Epithelial cell of proximal tubule (primary cell): ENCODE data around the gene NAPB. TPM values are rescaled to one million over a fixed set of nuclear protein-coding genes. Genes with fewer than 3 reads are reported as not detected.

ENCODE experiments used
- DNase-seq: peaks from one replicate; pipeline ENCODE4 v3.0.0-alpha.2; 2011; ENCODE audit warnings: low read depth
- H3K4me3 ChIP-seq: 2 replicates; pipeline ENCODE4 v1.5.1; 2011; ENCODE audit warnings: low read depth, mild to moderate bottlenecking, low read length
- total RNA-seq: library from RNA; depleted of rRNA; stranded (reverse); fragments of >200 nt; gene quantifications from 2 replicates; pipeline ENCODE4 v1.2.3, GENCODE V29; 2015
- TF ChIP-seq, protein P1 (sequence below): conservative IDR thresholded peaks from 2 replicates; pipeline ENCODE4 v1.5.1; 2012; ENCODE audit warnings: low read depth, mild to moderate bottlenecking, low read length

NAPB gene
- total RNA-seq, 1 donor from 2014 or later, result 3.3 TPM

DNA sequence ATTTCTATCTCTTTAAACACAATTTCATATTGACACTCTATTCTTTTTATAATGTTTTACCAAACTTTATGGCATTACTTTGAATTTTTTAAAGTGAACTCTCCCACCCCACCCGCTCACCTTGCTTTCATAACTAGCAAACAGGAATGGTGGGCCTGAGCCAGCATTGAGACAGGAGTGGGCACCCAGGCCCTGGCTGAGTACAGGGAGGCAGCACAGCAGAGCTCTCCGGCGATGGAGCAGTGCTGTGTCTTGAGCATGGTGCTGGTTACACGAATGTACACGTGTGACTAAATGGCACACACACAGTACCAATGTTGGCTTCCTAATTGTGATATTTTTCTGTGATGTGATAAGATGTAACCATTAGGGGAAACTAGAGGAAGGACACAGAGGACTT is 26.9 kb upstream of the NAPB start:
- H3K4me3 ChIP-seq, result no peak overlapping the region

DNA sequence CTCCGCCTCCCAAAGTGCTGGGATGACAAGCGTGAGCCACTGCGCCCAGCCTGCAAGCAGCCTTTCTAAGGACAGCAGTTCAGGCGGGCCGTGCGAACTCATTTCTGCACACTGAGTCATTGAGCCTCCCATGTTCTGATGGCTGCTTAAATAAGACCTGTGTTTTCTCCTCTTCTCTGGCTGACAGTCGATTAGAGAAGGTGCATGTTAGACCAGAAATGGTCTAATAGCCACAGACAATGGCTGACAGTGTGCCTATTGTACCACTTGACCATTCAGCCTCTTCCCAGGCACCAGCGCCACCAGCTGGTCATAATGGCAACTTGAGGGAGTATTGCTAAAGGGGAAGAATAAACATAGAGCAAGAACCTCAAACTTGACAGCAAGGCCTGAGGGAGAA is 25.2 kb upstream of the NAPB start:
- peak; percentile 31 for DNase-seq
- no peak overlapping the region for H3K4me3 ChIP-seq
- TF ChIP-seq, protein P1, sequence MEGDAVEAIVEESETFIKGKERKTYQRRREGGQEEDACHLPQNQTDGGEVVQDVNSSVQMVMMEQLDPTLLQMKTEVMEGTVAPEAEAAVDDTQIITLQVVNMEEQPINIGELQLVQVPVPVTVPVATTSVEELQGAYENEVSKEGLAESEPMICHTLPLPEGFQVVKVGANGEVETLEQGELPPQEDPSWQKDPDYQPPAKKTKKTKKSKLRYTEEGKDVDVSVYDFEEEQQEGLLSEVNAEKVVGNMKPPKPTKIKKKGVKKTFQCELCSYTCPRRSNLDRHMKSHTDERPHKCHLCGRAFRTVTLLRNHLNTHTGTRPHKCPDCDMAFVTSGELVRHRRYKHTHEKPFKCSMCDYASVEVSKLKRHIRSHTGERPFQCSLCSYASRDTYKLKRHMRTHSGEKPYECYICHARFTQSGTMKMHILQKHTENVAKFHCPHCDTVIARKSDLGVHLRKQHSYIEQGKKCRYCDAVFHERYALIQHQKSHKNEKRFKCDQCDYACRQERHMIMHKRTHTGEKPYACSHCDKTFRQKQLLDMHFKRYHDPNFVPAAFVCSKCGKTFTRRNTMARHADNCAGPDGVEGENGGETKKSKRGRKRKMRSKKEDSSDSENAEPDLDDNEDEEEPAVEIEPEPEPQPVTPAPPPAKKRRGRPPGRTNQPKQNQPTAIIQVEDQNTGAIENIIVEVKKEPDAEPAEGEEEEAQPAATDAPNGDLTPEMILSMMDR, result peak; percentile 70

More for the DNA sequence above, 26.9 kb upstream of the NAPB start:
- TF ChIP-seq, protein P1, result no peak
- DNase-seq, result no peak

DNA sequence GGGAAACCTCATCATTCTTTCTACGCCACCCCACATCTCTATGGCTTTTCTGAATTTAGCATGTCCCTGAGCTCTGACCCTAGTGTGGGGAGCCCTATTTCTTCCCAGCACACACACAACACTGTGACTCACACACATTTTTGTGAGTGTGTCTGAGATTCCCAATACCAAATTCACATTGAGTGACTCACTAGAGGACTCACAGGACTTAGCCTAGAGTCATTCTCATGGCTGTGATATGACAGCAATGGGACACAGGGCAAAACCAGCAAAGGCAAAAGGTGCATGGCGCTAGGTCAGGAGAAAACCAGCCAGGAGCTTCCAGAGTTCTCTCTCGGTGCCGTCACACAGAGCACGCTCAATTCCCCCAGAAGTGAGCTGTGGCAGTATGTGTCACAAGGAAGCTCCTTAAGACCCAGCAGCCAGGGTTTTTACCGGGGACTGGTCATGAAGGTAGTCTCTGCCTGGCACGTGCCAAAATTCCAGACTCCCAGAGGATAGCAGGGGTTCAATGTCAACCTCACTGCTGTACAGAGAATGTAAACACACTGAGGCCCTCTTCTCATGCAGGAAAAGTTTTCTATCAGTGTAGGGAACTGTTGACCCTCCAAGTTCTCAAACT is 24.4 kb upstream of the NAPB start:
- DNase-seq, result peak; percentile 63
- TF ChIP-seq, protein P1, result no peak
- no peak overlapping the region for H3K4me3 ChIP-seq

DNA sequence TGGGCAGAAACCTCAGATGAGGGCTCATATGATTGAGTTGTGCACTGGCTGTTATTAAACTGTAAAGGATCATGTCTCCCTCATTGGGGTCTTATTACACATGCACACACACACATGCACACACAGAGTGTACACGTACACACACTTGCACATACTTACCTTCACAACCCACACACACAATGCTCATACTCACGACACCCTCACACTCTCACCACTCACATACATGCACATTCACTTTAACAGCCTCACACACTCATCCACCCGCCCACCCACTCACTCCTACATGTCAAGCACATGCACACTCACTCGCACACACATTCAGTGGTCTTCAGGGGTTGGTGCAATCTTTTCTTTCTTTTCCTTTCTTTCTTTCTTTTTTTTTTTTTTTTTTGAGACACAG is 23.6 kb upstream of the NAPB start:
- TF ChIP-seq, protein P1, result no peak
- no peak for DNase-seq
- no peak overlapping the region for H3K4me3 ChIP-seq

DNA sequence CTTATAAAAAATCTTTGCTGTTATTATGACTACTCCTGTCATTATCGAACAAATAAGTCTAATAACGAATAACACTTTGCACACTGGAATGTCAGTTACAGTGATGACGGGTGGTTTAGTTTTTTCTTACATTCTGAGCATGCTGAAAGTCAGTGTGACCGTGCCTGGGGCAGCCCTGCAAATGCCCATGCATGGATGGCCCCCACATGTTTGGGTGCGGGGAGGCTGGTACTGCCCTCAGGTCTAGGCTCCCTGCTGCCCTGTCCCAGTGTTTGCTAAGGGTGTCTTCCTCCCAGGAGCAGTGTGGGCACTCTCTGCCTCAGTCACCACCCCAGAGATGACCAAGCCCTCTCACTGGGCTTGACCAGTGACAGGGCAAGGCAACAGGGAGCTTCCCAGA is 21.1 kb upstream of the NAPB start:
- no peak for DNase-seq
- TF ChIP-seq, protein P1, result no peak
- no peak overlapping the region for H3K4me3 ChIP-seq

DNA sequence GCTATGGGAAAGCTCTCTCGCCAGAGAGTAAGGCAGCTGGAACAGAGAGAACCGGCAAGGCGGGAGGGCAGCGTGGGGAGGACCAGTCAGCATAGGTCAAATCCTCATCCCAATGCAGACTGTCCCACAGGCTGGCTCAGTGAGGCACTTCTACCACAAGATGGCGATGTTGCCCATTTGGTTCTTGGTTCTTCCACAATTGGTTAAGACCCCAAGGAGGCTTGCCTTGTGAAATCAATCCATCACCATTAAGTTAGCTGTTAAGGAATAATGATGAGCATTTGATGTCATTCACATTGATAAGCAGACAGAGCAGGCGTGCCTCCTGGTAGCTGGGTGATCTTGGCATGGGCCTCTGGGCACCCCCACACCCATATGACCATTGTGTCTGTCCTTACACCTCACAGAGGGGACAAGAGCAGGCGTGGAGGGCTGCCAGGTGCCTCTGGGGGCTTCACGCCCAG is 20.6 kb upstream of the NAPB start:
- TF ChIP-seq, protein P1, result peak; percentile 98
- no peak overlapping the region for H3K4me3 ChIP-seq
- no peak for DNase-seq

DNA sequence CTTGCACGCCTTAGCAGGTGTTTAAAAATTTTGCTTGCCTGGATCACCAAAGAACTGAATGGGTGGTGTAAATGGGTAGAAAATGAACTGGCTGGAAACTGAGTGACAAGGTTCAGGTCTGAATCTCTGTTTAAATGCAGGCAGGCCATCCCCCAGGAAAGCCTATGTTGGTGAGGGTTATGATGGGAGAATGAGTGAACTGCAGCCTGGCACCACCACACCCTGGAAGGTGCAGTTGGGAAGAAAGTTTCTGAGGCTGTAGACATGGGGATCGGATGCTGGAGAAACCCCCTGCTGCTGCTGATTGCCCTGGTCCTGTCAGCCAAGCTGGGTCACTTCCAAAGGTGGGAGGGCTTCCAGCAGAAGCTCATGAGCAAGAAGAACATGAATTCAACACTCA is 18.7 kb upstream of the NAPB start:
- TF ChIP-seq, protein P1, result no peak
- DNase-seq, result no peak
- no peak overlapping the region for H3K4me3 ChIP-seq
